Measurements from ENCODE around the gene FRMPD4. TPM values are rescaled to one million over a fixed set of nuclear protein-coding genes. Genes with fewer than 3 reads are reported as not detected.

The FRMPD4 gene
- polyA plus RNA-seq, 2 of the 4 experiments (the other 2 are of a cell fraction), result 0.08 to 0.28 TPM

GRCh38 chrX:12240491-12240890 lies 102.2 kb downstream of the FRMPD4 start (continued):
- TF ChIP-seq PBX3 (IDR thresholded peaks at IDR 0.05), result no peak
- no peak for TF ChIP-seq NFE2L2 (conservative IDR thresholded peaks at IDR 0.05; ENCODE audit: low read length)

- ChIA-PET POLR2A (no interaction called here), CTCF (no interaction called here)
- TF ChIP-seq HOXB5 (CRISPR knock-in tag; IDR thresholded peaks at IDR 0.05), result no peak
- TF ChIP-seq ESRRA (IDR thresholded peaks at IDR 0.05; ENCODE audit: borderline replicate concordance, low read length), result no peak
- no peak for TF ChIP-seq E2F6 (IDR thresholded peaks at IDR 0.05; ENCODE audit: borderline replicate concordance, low read depth)
- no peak for TF ChIP-seq MAZ (IDR thresholded peaks at IDR 0.05; ENCODE audit: borderline replicate concordance, low read depth, low read length)
- no peak for TF ChIP-seq FOSB (CRISPR knock-in tag; IDR thresholded peaks at IDR 0.05)
- no peak for TF ChIP-seq HES2 (IDR thresholded peaks at IDR 0.05)
- TF ChIP-seq FOSL2 (IDR thresholded peaks at IDR 0.05), result no peak
- no peak for TF ChIP-seq FOSL2 (CRISPR knock-in tag; IDR thresholded peaks at IDR 0.05)
- no peak for TF ChIP-seq HMGXB4 (CRISPR knock-in tag; IDR thresholded peaks at IDR 0.05; ENCODE audit: borderline replicate concordance)
- TF ChIP-seq REST (IDR thresholded peaks at IDR 0.05), result no peak
- DNase-seq (ENCODE audit: low read depth in 1 of 2, low spot score in 1 of 2) (no peak), ATAC-seq (no peak), FAIRE-seq (peak; percentile 51)
- Histone ChIP-seq H3K9me3 (no peaks in the 10 kb centered on the region), H3K27ac (no peak overlapping the region), H3K4me3 (no peak overlapping the region), H3K4me2 (no peak overlapping the region), H3K4me1 (peaks cover 7% of the 10 kb centered on the region; the same call in 2 of the 3 replicates)
- 82% methylated on average over 2 of the region's 2 CpGs for WGBS (ENCODE audit: missing lambda C conversion rate)
Observed at GRCh38 chrX:12241026-12241425, 102.8 kb downstream of the FRMPD4 start.

- ATAC-seq, result peak in 1 of 2 experiments; percentile 48; a peak in 1 of 6 replicates
- H3K4me1 ChIP-seq, result peaks cover 7% of the 10 kb centered on the region; the same call in 2 of the 3 replicates
- TF ChIP-seq EP300 (IDR thresholded peaks at IDR 0.05) (no peak), MAFK (IDR thresholded peaks at IDR 0.05; ENCODE audit: partially characterized antibody) (peak; percentile 9)
- ChIA-PET CTCF (no interaction called here), POLR2A (no interaction called here)
- FAIRE-seq, result no peak
- H3K4me2 ChIP-seq, result peak overlapping the region; percentile 22; the same call in 2 of the 3 replicates
- no peak overlapping the region for H3K4me3 ChIP-seq
- H3K9me3 ChIP-seq, result no peaks in the 10 kb centered on the region
- DNase-seq (ENCODE audit: low read depth in 1 of 2, low spot score in 1 of 2), result peak in 1 of 2 experiments; percentile 25
- WGBS (ENCODE audit: missing lambda C conversion rate), result 44% methylated on average over 5 of the region's 5 CpGs
- peak overlapping the region; percentile 16 to 58; a peak in 2 of 6 replicates for H3K27ac ChIP-seq
Observed at GRCh38 chrX:12245650-12246645, 107.7 kb downstream of the FRMPD4 start.

Data from A549 (cell line).